ENCODE measurements around the gene SLC18A3.

SLC18A3 gene

DNA sequence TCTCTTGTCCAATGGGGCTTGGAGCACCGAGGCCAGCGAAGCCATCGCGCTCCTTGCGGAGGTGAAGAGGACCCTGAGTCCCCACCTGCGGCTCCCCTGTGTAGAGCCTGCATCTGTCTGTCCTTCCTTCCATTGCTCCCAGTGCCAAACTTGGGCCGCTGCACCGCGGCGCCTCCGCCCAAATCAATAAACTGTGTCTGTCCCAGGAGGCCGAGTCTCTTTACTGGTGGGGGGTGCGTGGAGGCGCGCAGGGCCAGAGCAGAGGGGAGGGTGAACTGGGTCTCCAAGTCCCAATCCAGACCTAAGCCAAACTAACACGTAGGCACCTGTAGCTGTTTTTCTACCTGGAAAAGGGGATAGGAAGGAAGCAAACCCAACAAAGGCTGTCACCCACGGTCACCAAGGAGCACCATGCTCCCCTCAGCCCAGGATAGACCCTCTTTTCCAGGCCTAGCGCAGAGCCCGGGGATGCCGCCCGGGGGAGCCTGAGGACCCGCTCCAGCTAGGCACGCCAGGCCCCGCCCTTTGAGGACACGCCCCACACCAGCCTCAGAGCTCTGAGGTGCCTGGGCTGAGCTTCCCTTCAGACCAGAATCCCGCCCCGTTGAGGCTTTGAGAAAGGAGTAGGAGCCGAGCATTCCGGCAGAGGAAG is 2.5 kb downstream of the SLC18A3 start:
- DNase-seq (ENCODE audit: extremely low spot score) = no peak
- TF ChIP-seq, protein P1, sequence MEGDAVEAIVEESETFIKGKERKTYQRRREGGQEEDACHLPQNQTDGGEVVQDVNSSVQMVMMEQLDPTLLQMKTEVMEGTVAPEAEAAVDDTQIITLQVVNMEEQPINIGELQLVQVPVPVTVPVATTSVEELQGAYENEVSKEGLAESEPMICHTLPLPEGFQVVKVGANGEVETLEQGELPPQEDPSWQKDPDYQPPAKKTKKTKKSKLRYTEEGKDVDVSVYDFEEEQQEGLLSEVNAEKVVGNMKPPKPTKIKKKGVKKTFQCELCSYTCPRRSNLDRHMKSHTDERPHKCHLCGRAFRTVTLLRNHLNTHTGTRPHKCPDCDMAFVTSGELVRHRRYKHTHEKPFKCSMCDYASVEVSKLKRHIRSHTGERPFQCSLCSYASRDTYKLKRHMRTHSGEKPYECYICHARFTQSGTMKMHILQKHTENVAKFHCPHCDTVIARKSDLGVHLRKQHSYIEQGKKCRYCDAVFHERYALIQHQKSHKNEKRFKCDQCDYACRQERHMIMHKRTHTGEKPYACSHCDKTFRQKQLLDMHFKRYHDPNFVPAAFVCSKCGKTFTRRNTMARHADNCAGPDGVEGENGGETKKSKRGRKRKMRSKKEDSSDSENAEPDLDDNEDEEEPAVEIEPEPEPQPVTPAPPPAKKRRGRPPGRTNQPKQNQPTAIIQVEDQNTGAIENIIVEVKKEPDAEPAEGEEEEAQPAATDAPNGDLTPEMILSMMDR (IDR thresholded peaks at IDR 0.05; ENCODE audit: control extremely low read depth, extremely low read depth, low read depth, missing control alignments) = no peak
- POLR2A ChIA-PET = no interaction called here
- CTCF ChIA-PET = interaction anchor here (2.8 kb wide), 1 partner anchor 19 kb away, joined by 7 read pairs; no protein-coding TSS in a partner anchor

DNA sequence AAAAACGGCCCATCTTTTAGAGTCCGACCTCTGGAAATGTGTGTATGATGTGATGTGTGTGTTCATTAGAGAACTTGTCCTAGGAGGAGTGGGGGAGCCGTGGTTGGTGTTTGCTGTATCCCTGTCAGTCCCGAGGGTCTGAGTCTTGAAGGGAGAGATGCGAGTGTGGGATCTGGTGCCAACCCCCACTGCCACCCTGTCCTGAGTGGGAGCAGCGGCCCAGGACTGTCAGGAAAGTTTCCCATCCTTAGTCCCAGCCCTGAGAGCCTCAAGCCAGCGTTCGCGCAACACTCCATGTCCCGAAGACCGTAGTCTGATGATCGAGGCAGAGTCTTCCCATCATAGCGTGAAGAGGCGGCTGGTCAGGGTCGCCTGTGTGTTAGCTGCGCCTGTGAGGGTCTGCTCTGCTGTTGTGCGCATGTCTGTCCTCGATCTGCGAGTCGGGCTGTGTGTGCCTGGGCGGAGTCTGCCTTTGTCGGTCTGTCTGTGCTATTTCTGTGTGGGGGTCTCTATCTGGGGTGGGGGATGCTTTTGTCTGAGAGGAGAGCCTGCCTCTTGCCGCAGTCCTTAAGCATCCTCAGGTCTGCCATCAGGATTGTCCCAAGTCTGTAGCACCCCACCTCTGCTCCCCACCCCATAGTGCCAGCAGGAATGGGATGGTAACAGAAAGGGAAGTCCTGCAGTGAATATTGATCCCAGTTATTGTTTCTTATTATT is 3.2 kb downstream of the SLC18A3 start:
- ChIA-PET CTCF (interaction anchor here (2.8 kb wide), 1 partner anchor 20 kb away, joined by 7 read pairs; no protein-coding TSS in a partner anchor), POLR2A (no interaction called here)

DNA sequence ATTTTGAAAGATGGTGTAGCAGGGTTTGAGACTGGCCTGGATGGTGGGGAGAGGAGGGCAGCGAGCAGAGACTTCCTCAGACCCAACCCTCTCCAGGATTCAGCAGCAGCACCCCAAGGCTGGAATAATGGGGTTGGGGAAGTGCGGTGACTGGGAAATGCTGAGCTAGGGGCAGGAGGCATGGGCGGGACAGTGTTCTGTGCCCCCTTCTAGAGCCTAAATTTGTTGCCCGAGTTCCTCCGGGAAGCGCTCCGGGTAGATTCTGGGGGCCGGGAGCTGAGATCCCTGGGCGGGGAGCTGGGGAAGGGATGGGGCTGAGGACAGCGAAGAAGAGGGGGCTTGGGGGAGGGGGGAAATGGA is 3.8 kb downstream of the SLC18A3 start, which contains the start of gene CHAT:
Gene CHAT, plus strand, starts transcription at position 156 of the 360 bp plus-strand sequence. Its CDS starts 153 bp downstream, at position 309.
- TF ChIP-seq, protein P1 (IDR thresholded peaks at IDR 0.05; ENCODE audit: control extremely low read depth, extremely low read depth, low read depth, missing control alignments) = no peak
- ChIA-PET POLR2A (no interaction called here), CTCF (no interaction called here)
- DNase-seq (ENCODE audit: extremely low spot score) = no peak

More for the DNA sequence above, 3.2 kb downstream of the SLC18A3 start:
- DNase-seq (ENCODE audit: extremely low spot score) = no peak
- TF ChIP-seq, protein P1 (IDR thresholded peaks at IDR 0.05; ENCODE audit: control extremely low read depth, extremely low read depth, low read depth, missing control alignments) = no peak

DNA sequence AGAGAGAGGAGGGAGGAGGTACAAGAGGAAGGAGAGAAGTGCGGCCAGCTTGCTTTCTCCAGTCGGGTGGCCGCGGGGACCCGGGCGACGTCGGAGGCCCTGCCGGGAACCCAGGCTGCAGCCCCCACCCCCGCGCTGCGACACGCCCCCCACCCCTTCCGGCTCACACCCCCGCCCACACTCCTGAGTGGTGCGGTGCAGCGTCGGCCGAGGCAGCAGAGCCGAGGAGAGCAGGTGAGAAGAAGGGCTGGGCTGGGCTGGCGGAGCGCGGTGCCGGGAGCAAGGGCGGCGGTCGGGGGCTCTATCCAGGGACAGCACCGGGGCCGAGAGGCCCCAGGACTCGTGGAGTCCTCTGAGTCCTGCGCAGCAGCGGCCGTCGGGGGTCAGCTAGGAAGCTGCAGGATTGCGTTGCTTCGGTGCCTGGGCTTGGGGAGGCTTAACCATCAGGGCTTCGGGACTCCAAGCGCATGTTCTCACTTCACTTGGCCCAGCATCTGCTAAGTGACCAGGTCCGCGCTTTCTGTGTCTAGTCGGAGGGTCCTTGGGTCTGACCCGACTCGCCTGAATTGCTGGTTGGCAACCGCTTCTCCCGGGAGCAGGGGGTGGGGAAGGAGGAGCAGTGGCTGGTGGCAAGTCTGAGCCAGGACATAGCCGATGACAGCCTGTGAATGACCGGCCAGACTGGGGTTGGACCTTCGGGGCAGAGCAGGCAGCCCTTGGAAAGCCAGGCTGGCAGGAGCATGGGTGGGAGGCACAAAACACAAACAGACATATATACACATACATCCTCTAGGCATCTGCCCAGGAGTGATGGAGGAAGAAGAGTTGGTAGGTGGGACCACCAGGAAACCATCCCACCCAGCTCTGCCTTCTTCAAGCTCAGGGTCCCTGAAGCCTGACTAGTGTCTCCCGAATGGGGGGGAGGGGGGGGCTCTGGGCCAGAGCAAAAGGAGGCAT is 4.4 kb downstream of the SLC18A3 start:
- CTCF ChIA-PET = no interaction called here
- TF ChIP-seq, protein P1 (IDR thresholded peaks at IDR 0.05; ENCODE audit: control extremely low read depth, extremely low read depth, low read depth, missing control alignments) = no peak
- no peak for DNase-seq (ENCODE audit: extremely low spot score)
- POLR2A ChIA-PET = no interaction called here

DNA sequence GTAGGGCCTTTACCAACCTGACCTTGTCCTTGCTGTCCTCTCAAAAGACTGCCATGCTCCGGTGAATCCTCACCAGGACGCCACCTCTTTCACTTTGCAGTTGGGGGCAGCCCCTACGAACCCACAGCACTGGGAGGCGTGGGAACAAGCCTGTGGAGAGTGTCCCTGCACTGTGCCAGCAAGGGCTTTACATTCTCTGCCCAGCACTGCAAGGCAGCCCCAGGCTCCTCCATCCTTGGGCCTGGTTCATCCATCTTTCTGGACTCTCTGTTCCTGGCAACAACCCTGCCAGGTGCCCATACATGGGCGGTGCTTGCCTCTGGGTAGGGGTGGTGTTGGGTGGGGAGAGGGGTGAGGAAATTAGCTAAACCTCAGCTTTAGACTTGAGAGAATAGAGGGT is 5.1 kb downstream of the SLC18A3 start:
- ChIA-PET CTCF (interaction anchor here (1.1 kb wide), 1 partner anchor 22 kb away, joined by 3 read pairs; no protein-coding TSS in a partner anchor), POLR2A (no interaction called here)
- no peak for DNase-seq (ENCODE audit: extremely low spot score)
- TF ChIP-seq, protein P1 (IDR thresholded peaks at IDR 0.05; ENCODE audit: control extremely low read depth, extremely low read depth, low read depth, missing control alignments) = no peak

DNA sequence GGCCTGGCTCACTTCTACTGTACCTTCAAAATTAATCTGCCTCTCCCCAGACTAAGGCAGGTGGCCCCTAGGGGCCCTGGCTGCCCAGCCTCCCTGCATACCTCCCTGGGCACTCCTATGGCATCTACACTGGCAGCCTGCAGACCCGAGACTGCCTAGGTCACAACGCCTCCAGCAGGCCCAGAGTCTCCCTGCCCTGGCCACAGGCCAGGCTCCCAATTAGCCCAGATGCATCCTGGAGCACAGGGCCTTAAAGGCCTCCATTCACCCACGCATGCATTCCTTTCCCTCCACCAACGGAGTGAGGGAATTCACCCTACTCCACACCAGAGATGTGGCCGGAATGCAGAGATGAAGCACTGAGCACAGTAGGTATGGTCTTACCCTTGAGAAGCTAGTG is 5.6 kb downstream of the SLC18A3 start:
- POLR2A ChIA-PET = no interaction called here

More for the DNA sequence above, 5.6 kb downstream of the SLC18A3 start:
- no peak for DNase-seq (ENCODE audit: extremely low spot score)
- TF ChIP-seq, protein P1 (IDR thresholded peaks at IDR 0.05; ENCODE audit: control extremely low read depth, extremely low read depth, low read depth, missing control alignments) = no peak
- CTCF ChIA-PET = interaction anchor here (1.1 kb wide), 1 partner anchor 23 kb away, joined by 3 read pairs; no protein-coding TSS in a partner anchor

Measured in GM10248 (cell line).